GM21825 (cell line): ENCODE data around the gene PCGF3.
"Not testable (repeated sequence)": the region's sequence is repeated elsewhere in the genome, so short reads cannot be mapped to it uniquely, and the experiment has no call there.

Experiments used
- ATAC-seq: cut with Tn5 transposase; IDR thresholded peaks from one replicate; pipeline ENCODE4 v1.9.1; 2021; ENCODE audit warnings: mild to moderate bottlenecking, moderate library complexity; ENCODE audit not compliant: unreplicated experiment

The PCGF3 gene

DNA sequence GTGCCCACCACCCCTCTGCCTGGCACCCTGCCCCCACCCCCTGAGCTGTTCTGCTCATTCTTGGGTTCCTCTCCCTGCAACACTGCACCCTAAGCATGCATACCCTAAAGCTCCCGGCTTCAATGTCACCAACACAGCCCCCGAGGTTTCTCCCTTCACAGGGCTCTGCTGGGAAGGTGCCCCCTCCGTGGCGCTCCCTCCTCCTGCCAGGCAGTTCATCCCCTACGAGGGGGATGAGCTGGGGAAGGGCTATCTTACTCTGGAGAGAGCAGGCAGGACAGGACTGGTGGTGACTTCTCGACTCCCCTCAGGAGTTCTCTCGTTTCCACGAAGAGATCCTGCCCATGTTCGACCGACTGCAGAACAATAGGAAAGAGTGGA, 38.1 kb upstream of the PCGF3 start:
- ATAC-seq: no peak

DNA sequence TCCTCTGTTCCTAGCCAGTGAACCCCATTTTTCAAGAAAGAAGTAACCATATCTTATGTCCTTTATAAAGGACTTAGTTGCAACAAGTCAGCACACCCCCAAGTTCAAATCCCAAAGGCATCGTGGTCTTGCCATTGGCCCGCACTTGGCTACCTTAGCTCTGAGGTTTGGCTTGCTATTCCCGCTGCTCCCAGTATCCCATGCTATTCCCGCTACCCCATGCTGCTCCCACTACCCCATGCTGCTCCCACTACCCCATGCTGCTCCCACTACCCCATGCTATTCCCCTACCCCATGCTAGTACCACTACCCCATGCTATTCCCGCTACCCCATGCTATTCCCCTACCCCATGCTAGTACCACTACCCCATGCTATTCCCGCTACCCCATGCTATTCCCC, 37.4 kb upstream of the PCGF3 start:
- ATAC-seq: not testable (repeated sequence)

DNA sequence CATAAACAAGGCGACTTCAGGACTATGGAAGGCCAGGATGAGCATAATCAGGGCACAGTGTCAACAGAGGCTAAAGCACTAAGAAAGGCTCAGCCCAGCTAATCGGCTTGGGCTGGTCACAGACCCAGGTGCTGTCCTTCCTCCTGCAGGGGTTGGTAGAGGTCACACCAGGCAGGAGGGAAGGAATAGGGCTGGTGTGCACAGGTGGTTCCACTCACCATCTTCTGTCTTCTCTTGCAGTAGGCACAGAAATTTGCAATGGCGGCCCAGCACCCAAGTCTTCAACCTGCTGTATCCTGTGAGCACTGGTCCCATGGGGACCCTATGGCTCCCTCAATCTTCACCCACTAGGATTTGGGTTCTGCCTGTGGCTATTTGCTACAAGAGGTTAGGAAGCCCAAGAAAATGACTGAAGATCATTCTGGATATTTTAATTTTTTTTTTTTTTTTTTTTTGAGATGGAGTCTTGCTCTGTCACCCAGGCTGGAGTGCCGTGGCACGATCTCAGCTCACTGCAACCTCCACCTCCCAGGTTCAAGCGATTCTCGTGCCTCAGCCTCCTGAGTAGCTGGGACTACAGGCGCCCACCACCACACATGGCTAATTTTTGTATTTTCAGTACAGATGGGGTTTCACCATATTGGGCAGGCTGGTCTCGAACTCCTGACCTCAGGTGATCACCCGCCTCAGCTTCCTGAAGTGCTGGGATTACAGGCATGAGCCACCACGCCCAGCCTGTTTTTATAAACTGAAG, 35.6 kb upstream of the PCGF3 start:
- not testable (repeated sequence) for ATAC-seq

DNA sequence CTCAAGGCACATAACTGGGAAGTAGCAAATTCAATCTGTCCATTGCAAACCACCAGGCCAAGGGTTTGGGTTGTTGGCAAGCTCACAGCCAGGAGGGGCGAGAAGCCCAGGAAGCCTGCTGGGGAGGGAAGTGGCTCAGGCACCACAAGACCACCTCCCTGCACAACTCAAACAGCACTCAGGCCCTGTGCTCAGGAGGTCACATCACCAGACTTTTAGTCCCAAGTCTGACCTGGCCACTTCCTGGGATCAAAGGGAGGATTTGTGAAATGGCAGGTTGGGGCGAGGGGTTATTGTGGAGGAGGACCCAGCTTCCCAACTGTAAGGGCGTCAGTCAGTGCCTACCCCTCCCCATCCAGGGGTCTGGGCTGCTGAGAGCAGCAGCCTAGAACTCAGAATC, 33.9 kb upstream of the PCGF3 start:
- no peak for ATAC-seq

DNA sequence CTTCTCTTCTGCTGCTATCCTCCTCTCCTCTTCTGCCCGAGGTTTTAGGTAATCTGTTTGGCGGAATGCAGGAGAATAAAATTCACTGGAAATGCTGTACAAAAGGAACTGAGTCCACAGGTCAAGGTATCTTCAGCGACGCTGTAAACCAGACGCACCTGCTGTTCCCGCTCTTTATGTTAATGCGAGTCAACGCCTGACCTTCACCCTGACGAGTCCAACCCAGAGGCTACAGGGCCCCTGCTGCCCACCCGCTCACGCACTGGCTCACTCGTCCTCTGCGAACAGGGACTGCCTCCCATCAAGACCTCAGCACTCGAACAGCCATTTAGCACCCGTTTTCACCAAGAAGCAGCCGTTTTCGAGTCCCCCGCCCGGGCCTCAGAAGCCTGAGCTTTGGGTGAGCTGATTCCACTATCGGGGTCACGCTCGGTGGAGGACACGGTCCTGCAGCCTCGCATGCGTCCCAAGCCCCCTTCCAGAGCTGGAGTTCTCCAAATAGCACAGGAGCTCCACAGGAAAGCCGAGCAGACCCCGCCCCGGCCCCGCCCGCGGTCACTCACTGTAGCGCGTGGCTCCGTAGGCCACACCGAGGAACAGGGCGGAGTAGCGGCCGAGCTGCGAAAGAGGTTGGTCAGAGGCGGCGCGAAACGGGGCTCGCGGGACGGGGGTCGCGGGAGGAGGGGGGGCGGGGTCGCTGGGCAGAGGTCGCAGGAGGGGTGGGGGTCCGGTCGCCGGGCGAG, 32.1 kb upstream of the PCGF3 start:
- ATAC-seq: no peak

DNA sequence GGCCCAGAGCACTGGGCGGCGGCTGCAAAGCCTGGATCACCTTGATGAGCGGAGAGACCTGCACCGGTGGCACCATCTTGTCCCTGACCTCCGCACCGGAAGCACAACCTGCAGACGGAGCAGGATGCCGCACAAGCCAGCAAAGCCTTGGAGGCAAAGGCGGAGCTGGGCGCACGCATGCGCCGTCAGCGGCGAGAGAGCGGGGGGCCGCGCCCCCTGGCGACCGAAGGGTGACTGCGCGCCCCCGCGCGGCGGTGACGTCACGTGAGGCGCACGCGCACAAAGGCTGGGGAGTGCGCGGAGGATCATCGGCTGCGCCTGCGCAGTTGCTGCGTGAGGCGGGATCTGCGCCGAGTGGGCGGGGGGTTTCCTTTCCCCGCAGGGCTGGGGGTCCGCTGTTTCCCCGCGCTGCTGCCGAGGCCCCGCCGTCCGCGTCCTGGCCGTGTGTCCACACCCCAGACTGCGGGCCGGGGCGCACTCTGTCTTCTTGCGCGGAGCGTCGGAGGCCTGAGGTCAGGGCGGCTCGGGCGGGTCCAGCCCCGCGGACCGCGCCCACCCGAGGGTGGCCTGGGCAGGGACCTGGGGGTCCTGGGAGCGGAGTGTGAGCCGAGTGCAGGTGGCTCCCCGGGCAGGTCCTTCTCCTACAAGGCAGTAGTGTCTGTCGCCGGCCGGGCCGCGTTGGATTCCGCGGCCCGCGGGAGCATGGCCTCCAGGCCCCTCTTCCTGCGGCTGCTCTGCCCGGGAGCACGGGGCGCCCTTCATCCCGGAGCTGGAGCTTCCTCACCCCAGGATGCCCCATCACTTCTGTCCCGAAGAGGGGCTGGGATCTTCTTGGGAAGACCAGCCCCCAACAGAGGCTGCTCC, 31.2 kb upstream of the PCGF3 start, which contains the start of the genes ATP5ME and MYL5:
Gene ATP5ME (minus strand): TSS at position 105 of the 864 bp plus-strand sequence. CDS start 29 bp downstream, at position 76.
Gene MYL5 (plus strand): TSS at position 371 of the 864 bp plus-strand sequence. CDS start 3,485 bp downstream, outside the sequence.
- ATAC-seq: peak; percentile 61

DNA sequence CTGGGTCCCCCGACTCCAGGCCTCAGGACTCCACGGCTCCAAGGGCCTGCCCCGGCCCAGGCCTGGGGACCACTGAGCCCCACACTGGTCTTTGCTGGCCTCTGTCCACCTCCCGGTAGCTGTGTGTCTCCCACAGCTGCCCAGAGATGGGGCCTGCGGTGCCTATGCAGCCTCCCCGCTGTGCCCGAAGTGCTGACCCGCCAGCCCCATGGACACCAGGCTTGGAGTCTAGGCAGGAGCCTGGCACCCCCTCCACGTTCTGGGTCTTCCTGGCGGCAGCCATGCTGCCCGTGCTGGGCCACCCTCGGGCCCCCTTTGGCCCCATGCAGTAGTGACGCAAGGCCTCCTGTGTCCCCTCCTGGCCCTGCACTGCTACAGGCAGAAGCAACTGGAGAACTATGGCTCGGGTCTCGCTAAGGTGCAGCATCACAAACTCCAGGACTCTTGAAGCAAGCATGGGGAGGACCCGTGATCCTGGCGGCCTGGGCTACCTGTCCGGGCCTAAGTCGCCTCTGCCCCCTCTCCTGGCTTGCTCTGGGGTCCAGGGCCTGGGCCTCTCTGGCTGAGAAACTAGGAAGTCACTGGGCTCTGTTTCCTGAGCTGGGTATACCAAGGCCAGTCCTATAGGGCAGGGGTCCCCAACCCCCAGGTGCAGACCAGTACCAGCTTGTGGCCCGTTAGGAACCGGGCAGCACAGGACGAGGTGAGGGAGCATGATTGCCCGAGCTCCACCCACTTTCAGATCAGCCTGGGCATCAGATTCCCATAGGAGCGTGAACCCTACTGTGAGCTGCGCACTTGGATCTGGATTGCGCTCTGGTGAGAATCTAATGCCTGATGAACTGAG, 30.4 kb upstream of the PCGF3 start:
- no peak for ATAC-seq

DNA sequence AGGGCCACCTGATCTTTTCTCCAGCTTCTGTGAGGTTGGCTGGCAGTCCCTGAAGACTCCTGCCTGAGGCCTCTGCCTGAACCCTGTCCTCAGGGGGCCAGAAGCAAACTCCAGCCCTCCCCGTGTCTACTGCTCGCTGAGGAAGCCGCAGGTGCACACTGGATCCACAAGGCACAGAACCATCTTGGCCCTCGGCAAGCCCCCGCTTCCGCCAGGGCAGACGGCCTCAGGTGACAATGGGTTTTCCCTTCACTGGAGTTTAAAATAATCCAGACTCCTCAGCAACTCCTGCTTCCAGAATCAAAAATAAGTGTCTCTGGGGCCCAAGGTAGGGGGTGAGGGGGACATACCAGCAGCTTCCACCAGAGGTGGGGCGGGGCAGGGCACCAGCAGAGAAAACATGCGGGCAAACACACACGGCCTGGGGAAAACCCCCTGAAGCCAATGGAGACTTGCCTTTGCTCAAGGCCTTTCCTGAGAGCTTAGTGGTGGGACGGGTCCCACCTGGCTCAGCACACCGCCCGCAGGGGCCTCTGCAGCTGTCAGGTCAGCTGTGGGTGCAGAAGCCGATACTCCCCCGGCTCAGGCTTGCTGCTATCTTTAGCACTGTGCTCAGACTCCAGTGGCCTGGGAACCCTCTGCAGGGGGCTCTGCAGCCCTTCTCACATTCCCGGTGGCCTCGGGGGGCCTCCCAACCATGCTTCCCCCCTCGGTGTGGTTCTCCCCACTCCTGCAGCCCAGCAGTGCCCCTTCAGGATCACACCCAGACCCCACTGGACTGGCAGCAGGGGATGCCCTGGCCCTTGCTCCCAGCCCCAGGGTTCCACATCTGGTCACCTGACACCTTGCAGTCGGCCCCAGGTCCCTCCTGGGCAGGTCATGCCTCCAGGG, 29.4 kb upstream of the PCGF3 start:
- peak; percentile 26 for ATAC-seq

DNA sequence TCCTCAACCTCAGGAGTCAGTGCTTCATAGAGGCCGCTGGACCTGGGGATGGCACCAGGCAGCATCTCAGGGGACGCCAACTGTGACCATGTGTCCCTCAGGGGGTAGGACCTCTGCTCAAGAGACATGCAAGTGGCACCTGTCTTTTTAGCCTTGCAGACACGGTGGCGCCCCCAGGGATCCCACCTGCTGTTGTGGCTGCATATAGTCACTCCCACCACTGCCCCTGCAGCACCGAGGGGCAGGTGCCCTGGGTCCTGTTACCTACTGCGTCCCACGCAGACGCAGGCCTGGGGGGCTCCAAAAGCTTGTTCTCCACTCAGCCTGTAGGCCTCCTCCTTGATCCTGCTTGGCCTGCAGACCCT, 28.8 kb upstream of the PCGF3 start:
- no peak for ATAC-seq

DNA sequence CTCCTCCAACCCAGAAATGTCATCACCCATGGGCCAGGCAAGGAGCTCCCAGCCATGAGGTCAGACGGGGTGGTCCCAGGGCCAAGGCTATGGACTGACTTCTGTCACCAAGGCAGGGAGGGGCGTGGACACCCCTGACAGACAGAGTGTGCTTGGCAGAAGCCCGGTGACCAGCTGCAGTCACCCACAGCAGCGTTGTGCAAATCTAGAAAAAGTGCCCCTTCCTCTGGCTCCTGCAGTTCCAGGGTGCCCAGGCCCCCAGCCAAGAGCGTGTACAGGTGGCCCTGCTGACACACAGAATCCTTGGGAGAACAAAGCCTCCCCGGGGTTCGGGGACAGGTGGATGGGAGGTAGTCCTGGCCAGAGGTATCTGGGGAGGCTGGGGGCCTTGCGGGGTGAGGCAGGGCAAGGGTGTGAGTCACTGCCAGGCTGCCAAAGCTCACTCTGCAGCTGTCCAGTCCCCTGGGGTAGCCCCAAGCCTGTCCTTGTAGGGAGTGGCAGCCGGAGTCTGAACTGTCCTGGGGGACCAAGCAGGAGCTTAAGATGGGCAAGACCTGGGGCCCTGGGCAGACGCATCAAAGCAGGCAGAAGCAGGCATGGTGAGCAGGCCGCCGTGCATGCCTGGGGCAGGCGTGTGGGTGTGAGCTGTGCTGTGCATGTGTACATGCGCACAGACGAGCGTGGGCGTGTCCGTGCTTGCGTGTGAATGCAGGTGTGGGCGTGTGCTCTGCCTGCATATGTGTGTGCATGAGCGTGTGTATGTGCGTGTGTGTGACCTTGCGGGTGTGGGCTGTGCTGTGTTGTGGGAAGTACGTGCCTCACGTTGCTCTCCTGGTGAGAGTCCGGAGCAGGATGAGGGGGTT, 28.0 kb upstream of the PCGF3 start:
- no peak for ATAC-seq

DNA sequence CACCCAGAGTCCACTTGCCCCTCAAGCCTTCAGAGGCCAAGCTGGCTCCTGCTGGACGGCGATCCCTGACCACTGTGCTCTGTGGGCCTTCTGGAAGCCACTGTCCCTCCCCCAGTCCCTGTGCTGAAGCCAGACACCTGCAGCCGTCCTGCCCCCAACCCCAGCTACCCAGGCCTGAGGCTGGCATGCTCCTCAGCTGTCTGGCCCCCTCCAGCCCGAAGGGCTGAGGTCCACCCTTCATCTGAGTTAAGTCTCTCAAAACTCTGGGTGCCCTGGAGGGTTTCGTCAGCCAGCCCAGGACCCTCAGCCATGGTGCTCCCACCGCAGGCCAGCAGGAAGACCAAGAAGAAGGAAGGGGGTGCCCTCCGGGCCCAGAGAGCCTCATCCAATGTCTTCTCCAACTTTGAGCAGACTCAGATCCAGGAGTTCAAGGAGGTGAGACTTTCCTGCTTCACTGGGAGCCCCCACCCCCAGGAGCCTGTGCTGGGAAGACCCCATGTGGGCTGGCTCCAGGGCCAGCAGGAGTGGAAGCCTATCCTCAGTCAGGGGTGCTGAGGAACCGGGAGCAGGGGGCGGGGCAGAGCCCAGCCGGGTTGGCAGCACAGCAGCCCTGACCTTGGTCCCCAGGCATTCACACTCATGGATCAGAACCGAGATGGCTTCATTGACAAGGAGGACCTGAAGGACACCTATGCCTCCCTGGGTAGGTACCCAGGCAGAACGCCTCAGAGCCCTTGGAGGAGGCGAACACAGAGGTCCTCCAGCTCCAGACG, 27.1 kb upstream of the PCGF3 start:
- ATAC-seq: no peak

DNA sequence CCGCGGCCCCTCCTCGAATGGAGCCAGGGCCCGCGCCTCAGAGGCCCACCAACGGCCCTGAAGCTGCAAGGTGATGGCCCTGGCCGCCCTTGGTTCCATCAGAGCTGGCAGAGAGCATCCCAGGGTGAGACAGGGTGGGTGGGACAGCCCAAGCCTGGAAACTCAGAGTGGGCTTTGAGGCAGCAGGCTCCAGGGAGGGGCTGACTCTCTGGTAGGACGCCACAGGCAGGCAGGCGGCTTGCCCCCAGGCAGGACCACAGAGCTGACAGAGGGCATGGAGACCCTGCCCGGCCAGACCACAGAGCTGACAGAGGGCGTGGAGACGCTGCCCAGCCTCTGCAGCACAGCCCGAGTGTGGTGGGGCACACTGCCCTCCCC, 26.5 kb upstream of the PCGF3 start:
- ATAC-seq: no peak

DNA sequence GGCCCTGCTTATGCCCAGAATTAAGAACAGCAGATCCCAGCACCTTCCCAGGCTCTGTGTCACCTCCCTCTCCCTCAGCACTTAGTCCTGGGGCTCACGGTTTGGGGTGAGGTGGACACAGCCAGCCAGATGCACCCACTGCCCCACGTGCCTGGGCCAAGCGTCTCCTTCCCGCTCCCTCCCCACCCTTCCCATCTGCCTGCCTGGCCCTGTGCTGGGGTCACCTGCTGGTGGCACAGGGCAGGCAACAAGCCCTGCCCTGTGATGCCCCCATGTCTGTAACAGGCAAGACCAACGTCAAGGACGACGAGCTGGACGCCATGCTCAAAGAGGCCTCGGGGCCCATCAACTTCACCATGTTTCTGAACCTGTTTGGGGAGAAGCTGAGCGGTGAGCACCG, 26.0 kb upstream of the PCGF3 start:
- no peak for ATAC-seq

DNA sequence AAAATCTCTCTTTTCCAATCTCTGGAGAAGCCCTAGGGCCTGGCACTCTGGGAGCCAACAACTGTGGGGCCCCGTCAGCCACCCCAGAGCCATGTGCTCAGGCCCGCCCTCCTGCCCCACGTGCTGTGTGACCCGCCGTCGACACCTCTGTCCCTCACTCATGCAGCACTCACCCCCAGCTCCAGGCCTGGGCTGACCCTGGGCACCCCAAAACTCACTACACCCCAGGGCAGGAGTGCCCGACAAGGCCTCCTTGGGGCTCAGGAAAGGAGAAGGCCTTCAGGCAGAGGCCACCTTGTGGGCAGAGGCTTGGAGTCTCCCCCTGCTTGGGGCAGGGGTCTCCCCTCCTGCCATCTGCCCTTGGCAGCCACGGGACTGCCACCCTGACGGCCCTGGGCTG, 25.5 kb upstream of the PCGF3 start:
- ATAC-seq: no peak

DNA sequence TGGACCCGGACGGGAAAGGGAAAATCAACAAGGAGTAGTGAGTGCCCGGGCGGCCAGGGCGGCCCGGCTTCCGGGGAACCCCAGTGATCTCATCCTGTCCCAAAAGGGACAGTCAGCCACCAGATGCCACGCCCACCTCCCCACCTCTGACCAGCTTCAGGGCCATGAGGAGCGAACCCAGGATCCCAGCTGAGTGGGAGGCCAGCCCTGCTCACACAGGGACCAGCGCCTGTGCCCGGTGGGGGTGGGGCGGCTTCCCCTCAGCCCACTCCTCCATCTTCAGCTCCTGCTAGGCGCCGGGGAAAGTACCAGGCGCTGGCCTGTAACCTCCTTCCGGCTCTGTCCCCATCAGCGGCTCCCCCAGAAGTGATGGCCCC, 25.1 kb upstream of the PCGF3 start:
- no peak for ATAC-seq

DNA sequence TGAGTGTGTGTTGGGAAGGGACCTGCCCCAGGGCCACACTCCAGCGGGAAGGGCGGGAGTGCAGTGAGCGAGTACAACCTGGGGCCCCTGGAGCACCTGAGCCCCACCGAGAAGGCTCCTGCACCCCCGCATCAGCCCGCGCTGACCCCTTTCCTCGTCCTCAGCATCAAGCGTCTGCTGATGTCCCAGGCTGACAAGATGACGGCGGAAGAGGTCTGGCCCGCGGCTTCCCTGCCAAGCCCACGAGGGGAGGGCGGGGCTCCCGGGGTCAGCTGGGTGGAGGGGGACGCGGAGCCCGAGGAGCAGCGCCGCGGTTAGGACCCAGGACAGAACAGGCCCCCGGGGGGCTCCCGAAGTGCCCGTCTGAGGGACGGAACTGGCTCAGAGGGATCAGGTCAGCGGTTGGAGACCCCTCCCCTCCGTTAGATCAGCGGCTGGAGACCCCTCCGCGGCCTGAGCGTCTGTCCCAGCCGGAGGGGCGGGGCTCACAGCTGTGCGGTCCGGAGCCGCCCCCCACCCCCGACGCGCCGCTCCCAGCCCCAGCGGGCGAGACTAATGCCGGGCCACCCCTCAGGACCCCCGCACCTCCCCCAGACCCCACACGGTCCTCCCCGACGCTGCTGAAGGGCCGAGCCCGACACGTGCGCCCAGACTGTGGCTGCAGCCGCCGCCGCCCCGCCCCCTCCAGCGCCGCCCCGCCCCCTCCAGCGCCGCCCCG, 24.5 kb upstream of the PCGF3 start:
- ATAC-seq: no peak

DNA sequence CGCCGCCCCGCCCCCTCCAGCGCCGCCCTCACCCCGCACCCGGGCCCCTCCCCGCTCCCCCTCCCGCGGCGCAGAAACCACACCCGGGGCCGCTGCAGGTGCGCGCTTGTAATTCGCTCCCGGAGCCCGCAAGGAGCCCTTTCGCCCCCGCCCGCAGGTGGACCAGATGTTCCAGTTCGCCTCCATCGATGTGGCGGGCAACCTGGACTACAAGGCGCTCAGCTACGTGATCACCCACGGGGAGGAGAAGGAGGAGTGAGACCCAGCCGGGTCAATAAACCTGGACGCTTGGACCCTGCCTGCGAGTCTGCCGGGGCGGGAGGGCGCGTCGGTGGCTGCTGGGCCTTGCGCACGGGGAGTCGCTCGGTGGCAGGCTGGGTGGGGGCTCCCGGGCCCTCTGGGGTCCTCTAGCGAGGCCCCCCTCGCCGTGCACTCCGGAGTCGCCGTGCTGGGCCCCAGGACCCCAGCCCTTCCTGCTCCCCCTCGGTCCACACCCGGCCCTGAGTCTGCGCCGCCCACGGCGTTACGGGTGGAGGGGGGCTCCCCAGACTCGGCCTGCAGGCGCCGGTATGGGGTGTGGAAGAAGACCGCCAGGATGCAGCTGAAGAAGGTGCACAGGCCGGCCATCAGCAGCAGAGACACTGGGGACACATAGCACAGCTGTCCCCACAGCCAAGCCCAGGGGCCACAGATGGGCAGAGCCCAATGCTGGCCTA, 23.7 kb upstream of the PCGF3 start:
- ATAC-seq: no peak
